T-helper 22 cell (primary cell): Measurements from ENCODE around the gene MOG.
"Not testable (repeated sequence)": the region's sequence is repeated elsewhere in the genome, so short reads cannot be mapped to it uniquely, and the experiment has no call there.

Source experiments
- DNase-seq: peaks from one replicate; pipeline ENCODE4 v3.0.0-alpha.2; 2020; ENCODE audit warnings: low read depth

The MOG gene

GRCh38 chr6:29641430-29642148, 15.3 kb upstream of the MOG start:
- no peak for DNase-seq

- DNase-seq: no peak
Measured at GRCh38 chr6:29647927-29648642, 8.8 kb upstream of the MOG start.

- DNase-seq: peak; percentile 96
Measured at GRCh38 chr6:29649701-29650673, 6.9 kb upstream of the MOG start.

- DNase-seq: no peak
Measured at GRCh38 chr6:29651413-29652197, 5.3 kb upstream of the MOG start.

- no peak for DNase-seq
Measured at GRCh38 chr6:29652198-29652584, 4.7 kb upstream of the MOG start.

GRCh38 chr6:29653452-29654038, 3.3 kb upstream of the MOG start:
- peak; percentile 9 for DNase-seq

GRCh38 chr6:29655658-29656057, 1.2 kb upstream of the MOG start:
- DNase-seq: no peak

- no peak for DNase-seq
Measured at GRCh38 chr6:29656157-29656556, 735 bp upstream of the MOG start.

GRCh38 chr6:29661071-29661470, 4.2 kb downstream of the MOG start:
- DNase-seq: no peak

GRCh38 chr6:29661502-29662141, 4.7 kb downstream of the MOG start:
- DNase-seq: not testable (repeated sequence)

GRCh38 chr6:29663300-29664042, 6.6 kb downstream of the MOG start:
- no peak for DNase-seq

- DNase-seq: no peak
Measured at GRCh38 chr6:29665942-29666825, 9.3 kb downstream of the MOG start.

GRCh38 chr6:29666826-29667130, 9.9 kb downstream of the MOG start:
- no peak for DNase-seq

- no peak for DNase-seq
Measured at GRCh38 chr6:29667158-29667557, 10.3 kb downstream of the MOG start.

- DNase-seq: no peak
Measured at GRCh38 chr6:29671026-29671425, 14.1 kb downstream of the MOG start.

GRCh38 chr6:29672116-29672515, 15.2 kb downstream of the MOG start:
- DNase-seq: not testable (repeated sequence)

- DNase-seq: no peak
Measured at GRCh38 chr6:29673161-29673560, 16.3 kb downstream of the MOG start.

- no peak for DNase-seq
Measured at GRCh38 chr6:29674008-29674407, 17.1 kb downstream of the MOG start.

GRCh38 chr6:29675561-29675960, 18.7 kb downstream of the MOG start:
- no peak for DNase-seq
